SU-DHL-6 (cell line): ENCODE data around the gene ZNF442.

ENCODE experiments used
- H2AFZ ChIP-seq: fragments of 200-600 bp; sonication (generic); 2 replicates; pipeline ENCODE4 v1.6.1; 2014; ENCODE audit warnings: low read depth, mild to moderate bottlenecking, moderate library complexity, mixed read lengths, antibody characterized with exemption, low read length; ENCODE audit not compliant: severe bottlenecking
- H3F3A ChIP-seq: fragments of 200-600 bp; shearing (Covaris generic); 2 replicates; pipeline ENCODE4 v1.6.0; 2016; ENCODE audit warnings: antibody characterized with exemption, mild to moderate bottlenecking; ENCODE audit not compliant: insufficient read depth
- H3K27ac ChIP-seq: fragments of 200-600 bp; sonication (generic); 2 replicates; pipeline ENCODE4 v1.5.1; 2016; ENCODE audit warnings: low read depth, mild to moderate bottlenecking, low read length, moderate library complexity, mixed read lengths
- H3K27me3 ChIP-seq: fragments of 200-600 bp; sonication (generic), shearing (Covaris generic); 2 replicates; pipeline ENCODE4 v1.6.0; 2014; ENCODE audit warnings: mild to moderate bottlenecking, low read length
- H3K36me3 ChIP-seq: fragments of 200-600 bp; sonication (generic); 2 replicates; pipeline ENCODE4 v1.6.1; 2014; ENCODE audit warnings: mild to moderate bottlenecking, low read length, mixed read lengths
- H3K4me2 ChIP-seq: fragments of 300-600, 200-600 bp; shearing (Covaris generic), sonication (generic); 2 replicates; pipeline ENCODE4 v1.6.0; 2014; ENCODE audit warnings: low read length, low read depth, mild to moderate bottlenecking; ENCODE audit not compliant: poor library complexity, severe bottlenecking
- H3K4me3 ChIP-seq: fragments of 200-600 bp; sonication (generic); 2 replicates; pipeline ENCODE4 v1.5.1; 2014; ENCODE audit warnings: antibody characterized with exemption, low read length, mild to moderate bottlenecking, mixed read lengths; ENCODE audit not compliant: insufficient read depth, poor library complexity, severe bottlenecking
- H3K79me2 ChIP-seq: fragments of 200-600 bp; sonication (generic); 2 replicates; pipeline ENCODE4 v1.6.1; 2014; ENCODE audit warnings: mild to moderate bottlenecking, low read length, moderate library complexity; ENCODE audit not compliant: insufficient read depth
- H3K9ac ChIP-seq: fragments of 200-600 bp; sonication (generic); 2 replicates; pipeline ENCODE4 v1.7.0; 2014; ENCODE audit warnings: mild to moderate bottlenecking, low read length
- H3K9me2 ChIP-seq: fragments of 200-600 bp; sonication (generic); replicated peaks from 2 replicates; pipeline ENCODE4 v1.6.1; 2014; ENCODE audit warnings: low read length; ENCODE audit not compliant: insufficient read depth
- H3K9me3 ChIP-seq: fragments of 200-600 bp; sonication (generic); 2 replicates; pipeline ENCODE4 v1.6.1; 2014; ENCODE audit warnings: low read length, mixed read lengths; ENCODE audit not compliant: insufficient read depth
- H4K20me1 ChIP-seq: fragments of 200-600 bp; sonication (generic); 2 replicates; pipeline ENCODE4 v1.6.1; 2014; ENCODE audit warnings: low read depth, mild to moderate bottlenecking, antibody characterized with exemption, low read length, moderate library complexity, mixed read lengths
- EZH2phosphoT487 ChIP-seq: fragments of 200-600 bp; sonication (generic), shearing (Covaris generic); conservative IDR thresholded peaks from 2 replicates; pipeline ENCODE4 v1.6.1; 2018; ENCODE audit warnings: mild to moderate bottlenecking, antibody characterized with exemption, low read length, moderate library complexity, mixed read lengths
- TF ChIP-seq, protein P1 (sequence below): fragments of 200-600 bp; sonication (generic); IDR thresholded peaks from one replicate; pipeline ENCODE4 v1.5.1; 2017; ENCODE audit warnings: antibody characterized with exemption, mild to moderate bottlenecking, low read length, moderate library complexity; ENCODE audit not compliant: insufficient read depth, poor library complexity, severe bottlenecking

The ZNF442 gene

DNA sequence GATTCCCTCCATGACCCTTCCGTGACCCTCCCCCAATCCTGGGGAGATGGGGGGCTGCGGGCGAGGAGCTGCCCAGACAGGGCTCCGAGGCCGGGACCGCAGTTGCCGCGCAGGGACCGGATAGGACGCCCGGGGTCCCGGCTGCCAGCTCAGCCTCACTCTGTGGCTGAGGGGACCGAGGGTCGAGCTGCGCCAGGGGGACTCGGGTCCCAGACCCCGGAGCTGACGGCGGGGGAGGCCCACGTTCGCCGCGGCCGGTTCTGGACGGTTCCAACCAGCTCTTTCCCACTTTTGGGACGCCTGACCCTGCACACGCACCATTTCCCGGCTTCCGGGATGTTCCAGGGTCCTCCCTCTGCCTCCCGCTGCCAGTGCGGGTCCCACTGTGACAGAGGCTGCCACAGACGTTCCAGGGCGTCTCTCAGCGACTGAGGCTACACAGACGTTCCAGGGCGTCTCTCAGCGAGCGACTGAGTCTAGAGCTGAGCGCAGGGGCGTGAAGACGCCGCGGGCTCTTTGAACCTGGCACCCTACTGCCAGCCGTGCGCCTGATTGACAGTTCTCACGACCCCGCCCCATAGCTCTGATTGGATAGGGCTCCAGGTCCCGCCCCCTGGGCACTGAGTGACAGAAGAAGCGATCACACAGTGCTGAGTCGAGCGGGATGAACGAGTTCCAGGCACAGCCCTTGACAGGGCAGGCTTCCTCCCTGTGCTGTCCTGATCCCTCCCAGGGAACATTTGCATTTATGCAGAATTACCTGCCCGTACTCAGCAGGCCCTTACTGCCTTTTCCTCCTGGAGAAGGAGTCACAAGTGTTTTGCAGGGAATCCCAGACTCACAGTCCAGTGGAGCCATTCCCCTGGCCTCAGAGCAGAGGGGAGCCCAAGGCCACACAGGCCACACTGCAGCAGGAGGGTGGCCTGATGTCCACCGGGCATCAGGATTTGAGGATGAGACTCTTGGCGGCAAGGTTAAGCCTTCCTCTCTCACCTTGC is 32.0 kb downstream of the ZNF442 start, which contains the start of gene ZNF563:
Gene ZNF563 (minus strand): TSS at position 472 of the 998 bp plus-strand sequence. CDS start 151 bp downstream, at position 321.
- Histone ChIP-seq H3F3A (peaks cover 22% of the 10 kb centered on the region), H4K20me1 (no peaks in the 10 kb centered on the region), H3K79me2 (peaks cover 35% of the 10 kb centered on the region), H3K4me2 (peak within 1 kb of the TSS; percentile 99), H3K9me3 (no peaks in the 10 kb centered on the region), H3K9ac (peak within 1 kb of the TSS; percentile 94), H2AFZ (peak within 1 kb of the TSS; percentile 87), H3K36me3 (no peaks in the 10 kb centered on the region), H3K9me2 (no peaks in the 10 kb centered on the region), H3K27ac (peak within 1 kb of the TSS; percentile 93), H3K27me3 (no peaks in the 10 kb centered on the region), H3K4me3 (peak within 1 kb of the TSS; percentile 86)
- TF ChIP-seq, protein P1, sequence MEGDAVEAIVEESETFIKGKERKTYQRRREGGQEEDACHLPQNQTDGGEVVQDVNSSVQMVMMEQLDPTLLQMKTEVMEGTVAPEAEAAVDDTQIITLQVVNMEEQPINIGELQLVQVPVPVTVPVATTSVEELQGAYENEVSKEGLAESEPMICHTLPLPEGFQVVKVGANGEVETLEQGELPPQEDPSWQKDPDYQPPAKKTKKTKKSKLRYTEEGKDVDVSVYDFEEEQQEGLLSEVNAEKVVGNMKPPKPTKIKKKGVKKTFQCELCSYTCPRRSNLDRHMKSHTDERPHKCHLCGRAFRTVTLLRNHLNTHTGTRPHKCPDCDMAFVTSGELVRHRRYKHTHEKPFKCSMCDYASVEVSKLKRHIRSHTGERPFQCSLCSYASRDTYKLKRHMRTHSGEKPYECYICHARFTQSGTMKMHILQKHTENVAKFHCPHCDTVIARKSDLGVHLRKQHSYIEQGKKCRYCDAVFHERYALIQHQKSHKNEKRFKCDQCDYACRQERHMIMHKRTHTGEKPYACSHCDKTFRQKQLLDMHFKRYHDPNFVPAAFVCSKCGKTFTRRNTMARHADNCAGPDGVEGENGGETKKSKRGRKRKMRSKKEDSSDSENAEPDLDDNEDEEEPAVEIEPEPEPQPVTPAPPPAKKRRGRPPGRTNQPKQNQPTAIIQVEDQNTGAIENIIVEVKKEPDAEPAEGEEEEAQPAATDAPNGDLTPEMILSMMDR, result no peak
- TF ChIP-seq EZH2phosphoT487, result no peak

DNA sequence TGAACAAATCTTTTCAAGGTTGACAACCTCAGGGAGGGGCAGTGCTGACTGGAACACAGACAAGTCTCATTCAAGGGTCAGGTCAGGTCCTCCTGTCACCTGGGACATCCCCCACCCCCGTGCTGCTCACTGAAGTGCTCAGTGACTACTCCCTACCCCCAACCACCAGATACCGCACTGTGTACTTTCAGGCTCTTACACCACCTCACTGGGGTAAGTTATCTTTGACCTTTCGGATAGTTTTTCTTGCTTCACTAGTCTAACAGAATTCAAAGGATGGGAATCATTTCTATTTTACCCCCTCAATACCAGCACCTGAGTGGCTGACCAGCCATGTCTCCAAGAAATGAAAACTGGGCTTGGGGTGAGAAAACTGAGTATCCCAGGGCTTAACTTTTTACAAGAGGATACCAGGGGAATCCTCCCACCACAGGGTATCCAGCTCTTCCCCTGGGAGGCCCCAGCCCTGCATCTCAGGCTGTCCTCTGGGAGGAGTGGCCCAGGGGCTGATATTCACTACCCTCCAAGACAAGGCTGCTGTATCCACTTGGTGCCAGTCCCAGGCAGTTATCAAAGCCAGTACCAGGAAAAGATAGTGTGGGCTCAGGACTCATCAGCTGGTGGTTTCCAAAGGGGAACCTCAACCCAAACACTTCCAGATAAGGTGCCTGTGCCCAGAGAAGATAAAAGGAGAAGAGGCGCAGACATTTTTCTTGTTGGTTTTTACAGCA is 34.1 kb downstream of the ZNF442 start:
- peak overlapping the region; percentile 94 for H3K9ac ChIP-seq
- no peaks in the 10 kb centered on the region for H4K20me1 ChIP-seq
- peak overlapping the region; percentile 12 for H2AFZ ChIP-seq
- peaks cover 22% of the 10 kb centered on the region for H3F3A ChIP-seq
- no peak for TF ChIP-seq EZH2phosphoT487
- TF ChIP-seq, protein P1, result no peak
- H3K9me3 ChIP-seq, result no peaks in the 10 kb centered on the region
- H3K27me3 ChIP-seq, result no peaks in the 10 kb centered on the region
- peaks cover 54% of the 10 kb centered on the region for H3K79me2 ChIP-seq
- H3K27ac ChIP-seq, result peak overlapping the region; percentile 93
- H3K36me3 ChIP-seq, result no peaks in the 10 kb centered on the region
- peak overlapping the region; percentile 99 for H3K4me2 ChIP-seq
- peak overlapping the region; percentile 32 for H3K4me3 ChIP-seq
- no peaks in the 10 kb centered on the region for H3K9me2 ChIP-seq

GRCh38 chr19:12330340-12330739 is 35.1 kb downstream of the ZNF442 start:
- H3K9ac ChIP-seq, result no peak overlapping the region
- H3K4me3 ChIP-seq, result no peak overlapping the region
- peak overlapping the region; percentile 93 for H3K27ac ChIP-seq
- peaks cover 64% of the 10 kb centered on the region for H3K79me2 ChIP-seq
- H3K36me3 ChIP-seq, result no peaks in the 10 kb centered on the region
- TF ChIP-seq, protein P1, result no peak
- no peak for TF ChIP-seq EZH2phosphoT487
- H3F3A ChIP-seq, result peaks cover 22% of the 10 kb centered on the region
- H3K9me2 ChIP-seq, result no peaks in the 10 kb centered on the region
- H3K4me2 ChIP-seq, result no peak overlapping the region
- H3K9me3 ChIP-seq, result no peaks in the 10 kb centered on the region
- no peaks in the 10 kb centered on the region for H3K27me3 ChIP-seq
- no peak overlapping the region for H2AFZ ChIP-seq
- H4K20me1 ChIP-seq, result no peaks in the 10 kb centered on the region
